ENCODE results near the gene SOX9. TPM values are rescaled to one million over a fixed set of nuclear protein-coding genes. Genes with fewer than 3 reads are reported as not detected.
"Not testable (repeated sequence)": the region's sequence is repeated elsewhere in the genome, so short reads cannot be mapped to it uniquely, and the experiment has no call there.

SOX9 gene
- total and polyA plus RNA-seq, 5 donors from 2014 or later, result not detected

DNA sequence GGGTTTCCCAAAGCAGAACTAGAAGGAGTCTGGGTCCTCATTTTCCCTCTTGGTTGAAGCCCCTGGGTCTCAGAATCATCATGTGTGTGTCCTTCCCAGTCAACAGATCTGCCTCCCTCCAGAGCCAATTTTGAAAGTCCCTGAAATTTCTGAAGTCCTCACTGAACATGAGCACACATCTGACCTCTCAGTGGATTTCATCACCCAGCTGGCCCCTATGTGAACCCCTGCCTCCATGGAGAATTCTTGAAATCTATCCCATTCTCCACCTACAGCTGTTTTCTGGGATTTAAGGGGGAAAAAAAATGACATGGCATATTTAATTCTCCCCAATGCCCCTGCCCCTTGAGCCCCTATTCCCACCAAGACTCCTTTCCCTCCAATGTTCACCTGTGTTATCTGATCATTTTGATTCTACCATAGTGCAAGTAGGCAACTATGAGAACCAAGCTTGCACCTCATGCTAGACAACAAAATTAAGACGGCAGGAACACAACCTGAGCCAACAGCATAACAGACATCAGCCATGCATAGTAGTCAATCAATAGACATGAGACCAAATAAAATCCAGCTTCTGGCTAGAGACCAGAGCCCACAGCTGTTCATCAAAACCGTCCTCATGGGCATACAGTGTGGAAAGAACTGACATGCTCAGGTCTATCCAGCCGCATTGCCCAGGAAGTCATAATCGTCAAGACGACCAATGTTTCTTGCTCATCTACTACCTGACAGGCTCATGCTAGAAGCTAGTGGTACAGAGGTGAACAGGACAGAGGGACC is 14.9 kb downstream of the SOX9 start:
- no peak overlapping the region for H3K4me3 Mint-ChIP-seq
- peaks cover 0 to 6% (median 0%) of the 10 kb centered on the region in 7 donors for H3K9me3 Mint-ChIP-seq
- Histone ChIP-seq H3K4me1 (ENCODE audit: control insufficient read depth, insufficient read depth, low read length, poor library complexity, severe bottlenecking) (no peaks in the 10 kb centered on the region), H3K27ac (ENCODE audit: insufficient read depth, low read length, poor library complexity, severe bottlenecking) (no peak overlapping the region), H3K4me3 (ENCODE audit: low read depth, low read length) (no peak overlapping the region), H3K36me3 (ENCODE audit: control insufficient read depth, insufficient read depth, low read length) (no peaks in the 10 kb centered on the region), H3K27me3 (ENCODE audit: control insufficient read depth, insufficient read depth, low read length) (no peaks in the 10 kb centered on the region), H3K9me3 (ENCODE audit: control insufficient read depth in 2 of 2, low read length in 2 of 2) (no peaks in the 10 kb centered on the region)
- DNase-seq (no peak), ATAC-seq (ENCODE audit: low read depth in 2 of 2) (no peak)
- no peaks in the 10 kb centered on the region for H3K36me3 Mint-ChIP-seq
- H3K27ac Mint-ChIP-seq, result no peak overlapping the region
- no peaks in the 10 kb centered on the region for H3K27me3 Mint-ChIP-seq
- H3K4me1 Mint-ChIP-seq, result no peaks in the 10 kb centered on the region

DNA sequence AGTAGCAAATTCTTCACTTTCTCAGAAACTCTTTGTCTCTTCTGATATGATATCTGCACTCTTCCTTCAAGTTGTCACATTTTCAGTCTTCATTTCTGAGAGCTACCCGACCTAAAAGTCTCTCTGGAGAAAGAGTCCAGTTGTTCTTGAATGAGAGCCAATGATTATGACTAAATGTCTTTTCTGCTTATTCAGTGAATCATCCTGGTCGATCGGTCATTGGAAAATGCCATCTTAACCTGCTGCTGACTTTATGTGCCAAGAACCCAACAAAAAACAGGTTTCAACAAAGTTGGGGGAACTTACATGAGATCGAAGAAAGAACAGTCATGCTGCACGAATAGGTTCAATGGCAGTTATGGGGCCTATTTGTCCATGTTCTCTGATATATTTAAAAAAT is 15.9 kb downstream of the SOX9 start:
- Histone ChIP-seq H3K4me1 (ENCODE audit: control insufficient read depth, insufficient read depth, low read length, poor library complexity, severe bottlenecking) (no peaks in the 10 kb centered on the region), H3K27ac (ENCODE audit: insufficient read depth, low read length, poor library complexity, severe bottlenecking) (no peak overlapping the region), H3K36me3 (ENCODE audit: control insufficient read depth, insufficient read depth, low read length) (no peaks in the 10 kb centered on the region), H3K9me3 (ENCODE audit: control insufficient read depth in 2 of 2, low read length in 2 of 2) (no peaks in the 10 kb centered on the region), H3K27me3 (ENCODE audit: control insufficient read depth, insufficient read depth, low read length) (no peaks in the 10 kb centered on the region), H3K4me3 (ENCODE audit: low read depth, low read length) (no peak overlapping the region)
- H3K27ac Mint-ChIP-seq, result no peak overlapping the region
- H3K9me3 Mint-ChIP-seq, result peaks cover 0 to 6% (median 0%) of the 10 kb centered on the region in 7 donors
- no peaks in the 10 kb centered on the region for H3K27me3 Mint-ChIP-seq
- ATAC-seq (ENCODE audit: low read depth in 2 of 2), result no peak
- H3K4me3 Mint-ChIP-seq, result no peak overlapping the region
- H3K36me3 Mint-ChIP-seq, result no peaks in the 10 kb centered on the region
- H3K4me1 Mint-ChIP-seq, result no peaks in the 10 kb centered on the region
- DNase-seq, result no peak

DNA sequence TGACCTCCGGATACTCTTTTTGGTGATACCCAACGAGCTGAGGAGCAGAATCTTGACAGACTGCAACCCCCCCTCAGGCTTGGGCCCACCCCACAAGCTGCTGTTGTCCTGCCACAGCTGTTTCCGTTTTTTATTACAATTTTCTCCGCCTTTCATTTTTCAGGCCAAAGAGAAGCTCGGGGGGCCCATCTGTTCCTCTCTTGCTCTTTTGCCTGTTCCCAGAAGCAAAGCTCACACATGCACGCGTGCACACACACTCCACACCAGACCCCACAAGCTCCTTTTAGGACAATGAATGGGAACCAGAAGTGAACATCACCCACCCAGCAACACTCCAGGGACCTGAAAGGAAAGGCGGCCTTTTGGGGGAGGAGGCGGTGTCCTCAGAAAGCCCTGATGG is 16.3 kb downstream of the SOX9 start:
- no peaks in the 10 kb centered on the region for H3K27me3 ChIP-seq (ENCODE audit: control insufficient read depth, insufficient read depth, low read length)
- H3K9me3 ChIP-seq (ENCODE audit: control insufficient read depth in 2 of 2, low read length in 2 of 2), result no peaks in the 10 kb centered on the region
- H3K4me3 ChIP-seq (ENCODE audit: low read depth, low read length), result no peak overlapping the region
- H3K4me3 Mint-ChIP-seq, result no peak overlapping the region
- no peaks in the 10 kb centered on the region for H3K4me1 ChIP-seq (ENCODE audit: control insufficient read depth, insufficient read depth, low read length, poor library complexity, severe bottlenecking)
- no peak overlapping the region for H3K27ac Mint-ChIP-seq
- peaks cover 0 to 6% (median 0%) of the 10 kb centered on the region in 7 donors for H3K9me3 Mint-ChIP-seq
- ATAC-seq (ENCODE audit: low read depth in 2 of 2) (no peak), DNase-seq (no peak)
- no peaks in the 10 kb centered on the region for H3K36me3 Mint-ChIP-seq
- H3K27me3 Mint-ChIP-seq, result no peaks in the 10 kb centered on the region
- H3K27ac ChIP-seq (ENCODE audit: insufficient read depth, low read length, poor library complexity, severe bottlenecking), result no peak overlapping the region
- no peaks in the 10 kb centered on the region for H3K36me3 ChIP-seq (ENCODE audit: control insufficient read depth, insufficient read depth, low read length)
- no peaks in the 10 kb centered on the region for H3K4me1 Mint-ChIP-seq

DNA sequence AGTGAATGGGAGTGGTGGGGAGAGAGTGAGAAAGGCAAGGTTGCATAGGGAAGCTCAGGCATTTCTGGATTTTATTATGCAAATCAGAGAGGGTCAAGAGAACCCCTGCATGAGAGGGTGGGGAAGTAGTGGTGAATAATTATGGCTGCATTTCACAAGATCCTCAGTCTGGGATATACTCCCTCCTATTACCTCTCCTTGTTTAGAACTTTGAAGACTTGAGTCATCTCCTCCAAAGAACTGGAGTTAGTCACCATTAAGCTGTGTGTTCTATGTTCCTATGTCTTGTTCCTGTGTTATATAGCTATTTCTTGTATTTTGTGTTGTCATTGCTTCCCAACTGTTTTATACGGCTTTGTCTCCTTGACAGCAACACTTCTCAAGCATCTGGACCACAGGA is 18.4 kb downstream of the SOX9 start:
- Histone ChIP-seq H3K4me3 (ENCODE audit: low read depth, low read length) (no peak overlapping the region), H3K4me1 (ENCODE audit: control insufficient read depth, insufficient read depth, low read length, poor library complexity, severe bottlenecking) (no peaks in the 10 kb centered on the region), H3K27me3 (ENCODE audit: control insufficient read depth, insufficient read depth, low read length) (no peaks in the 10 kb centered on the region), H3K9me3 (ENCODE audit: control insufficient read depth in 2 of 2, low read length in 2 of 2) (no peaks in the 10 kb centered on the region), H3K36me3 (ENCODE audit: control insufficient read depth, insufficient read depth, low read length) (no peaks in the 10 kb centered on the region), H3K27ac (ENCODE audit: insufficient read depth, low read length, poor library complexity, severe bottlenecking) (no peak overlapping the region)
- H3K9me3 Mint-ChIP-seq, result peaks cover 0 to 4% (median 0%) of the 10 kb centered on the region in 7 donors
- no peaks in the 10 kb centered on the region for H3K36me3 Mint-ChIP-seq
- no peaks in the 10 kb centered on the region for H3K27me3 Mint-ChIP-seq
- H3K4me1 Mint-ChIP-seq, result no peaks in the 10 kb centered on the region
- ATAC-seq (ENCODE audit: low read depth in 2 of 2) (no peak), DNase-seq (no peak)
- no peak overlapping the region for H3K27ac Mint-ChIP-seq
- H3K4me3 Mint-ChIP-seq, result no peak overlapping the region

DNA sequence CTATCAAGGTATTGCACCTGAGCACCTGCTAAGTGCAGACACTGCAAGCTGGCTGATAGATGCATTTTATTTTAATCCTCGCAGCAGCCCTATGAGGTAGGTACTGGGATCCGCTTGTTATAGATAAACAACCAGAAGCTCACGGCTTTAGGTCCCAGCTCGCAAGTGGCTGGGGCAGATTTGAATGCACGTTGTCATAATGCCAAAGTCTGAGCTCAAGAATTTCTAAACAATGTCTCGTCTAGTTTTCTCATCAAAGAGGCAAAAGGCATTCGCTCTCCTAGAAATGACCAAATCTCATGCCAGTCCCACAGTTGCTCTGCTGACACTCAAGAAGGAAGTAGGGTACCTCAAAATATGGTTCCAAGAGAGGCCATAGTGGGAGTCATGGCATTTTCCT is 20.5 kb downstream of the SOX9 start:
- DNase-seq (no peak), ATAC-seq (ENCODE audit: low read depth in 2 of 2) (no peak)
- peaks cover 0 to 4% (median 2%) of the 10 kb centered on the region in 7 donors for H3K9me3 Mint-ChIP-seq
- no peak overlapping the region for H3K4me3 Mint-ChIP-seq
- Histone ChIP-seq H3K9me3 (ENCODE audit: control insufficient read depth in 2 of 2, low read length in 2 of 2) (no peaks in the 10 kb centered on the region), H3K4me3 (ENCODE audit: low read depth, low read length) (no peak overlapping the region), H3K27ac (ENCODE audit: insufficient read depth, low read length, poor library complexity, severe bottlenecking) (no peak overlapping the region), H3K27me3 (ENCODE audit: control insufficient read depth, insufficient read depth, low read length) (no peaks in the 10 kb centered on the region), H3K36me3 (ENCODE audit: control insufficient read depth, insufficient read depth, low read length) (no peaks in the 10 kb centered on the region), H3K4me1 (ENCODE audit: control insufficient read depth, insufficient read depth, low read length, poor library complexity, severe bottlenecking) (no peaks in the 10 kb centered on the region)
- no peaks in the 10 kb centered on the region for H3K36me3 Mint-ChIP-seq
- no peaks in the 10 kb centered on the region for H3K27me3 Mint-ChIP-seq
- H3K27ac Mint-ChIP-seq, result no peak overlapping the region
- no peaks in the 10 kb centered on the region for H3K4me1 Mint-ChIP-seq

DNA sequence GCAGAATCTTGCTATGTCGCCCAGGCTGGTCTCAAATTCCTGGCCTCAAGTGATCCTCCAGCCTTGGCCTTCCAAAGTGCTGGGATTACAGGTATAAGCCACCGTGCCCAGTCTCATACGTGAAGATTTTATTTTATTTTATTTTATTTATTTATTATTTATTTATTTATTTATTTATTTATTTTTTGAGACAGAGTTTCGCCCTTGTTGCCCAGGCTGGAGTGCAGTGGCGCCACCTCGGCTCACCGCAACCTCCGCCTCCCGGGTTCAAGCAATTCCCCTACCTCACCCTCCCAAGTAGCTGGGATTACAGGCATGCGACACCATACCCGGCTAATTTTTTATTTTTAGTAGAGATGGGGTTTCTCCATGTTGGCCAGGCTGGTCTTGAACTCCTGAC is 21.3 kb downstream of the SOX9 start:
- ATAC-seq (ENCODE audit: low read depth in 2 of 2); H3K4me3 ChIP-seq (ENCODE audit: low read depth, low read length); H3K36me3 ChIP-seq (ENCODE audit: control insufficient read depth, insufficient read depth, low read length); H3K9me3 Mint-ChIP-seq; DNase-seq; H3K4me3 Mint-ChIP-seq; H3K36me3 Mint-ChIP-seq; H3K27ac Mint-ChIP-seq; H3K27me3 Mint-ChIP-seq; H3K4me1 ChIP-seq (ENCODE audit: control insufficient read depth, insufficient read depth, low read length, poor library complexity, severe bottlenecking); H3K27me3 ChIP-seq (ENCODE audit: control insufficient read depth, insufficient read depth, low read length); H3K9me3 ChIP-seq (ENCODE audit: control insufficient read depth in 2 of 2, low read length in 2 of 2); H3K4me1 Mint-ChIP-seq; H3K27ac ChIP-seq (ENCODE audit: insufficient read depth, low read length, poor library complexity, severe bottlenecking): not testable (repeated sequence)

DNA sequence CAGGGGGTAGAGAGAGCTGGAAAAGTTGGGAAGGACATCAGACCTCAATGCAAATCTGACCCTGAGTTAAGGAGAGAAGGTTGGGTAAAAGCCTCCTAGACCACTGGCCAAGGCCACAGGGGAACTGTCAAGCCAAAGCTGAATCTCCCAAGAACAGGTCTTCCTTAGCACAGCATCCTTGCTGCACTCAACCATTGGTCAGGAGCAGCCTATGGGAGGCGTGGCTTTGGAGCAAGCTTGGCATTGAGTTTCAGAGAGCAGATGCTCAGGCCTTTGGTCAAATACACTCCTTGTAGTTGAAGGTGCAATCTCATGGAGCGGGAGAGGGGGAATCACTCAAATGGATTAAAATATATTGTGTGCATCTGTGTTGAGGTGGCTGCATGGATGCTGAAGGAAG is 21.8 kb downstream of the SOX9 start:
- Histone ChIP-seq H3K4me3 (ENCODE audit: low read depth, low read length) (no peak overlapping the region), H3K9me3 (ENCODE audit: control insufficient read depth in 2 of 2, low read length in 2 of 2) (no peaks in the 10 kb centered on the region), H3K27me3 (ENCODE audit: control insufficient read depth, insufficient read depth, low read length) (no peaks in the 10 kb centered on the region), H3K27ac (ENCODE audit: insufficient read depth, low read length, poor library complexity, severe bottlenecking) (no peak overlapping the region), H3K36me3 (ENCODE audit: control insufficient read depth, insufficient read depth, low read length) (no peaks in the 10 kb centered on the region), H3K4me1 (ENCODE audit: control insufficient read depth, insufficient read depth, low read length, poor library complexity, severe bottlenecking) (no peaks in the 10 kb centered on the region)
- no peak overlapping the region for H3K4me3 Mint-ChIP-seq
- ATAC-seq (ENCODE audit: low read depth in 2 of 2), result no peak
- H3K27me3 Mint-ChIP-seq, result no peaks in the 10 kb centered on the region
- peaks cover 0 to 6% (median 2%) of the 10 kb centered on the region in 7 donors for H3K9me3 Mint-ChIP-seq
- H3K36me3 Mint-ChIP-seq, result no peaks in the 10 kb centered on the region
- no peaks in the 10 kb centered on the region for H3K4me1 Mint-ChIP-seq
- H3K27ac Mint-ChIP-seq, result no peak overlapping the region
- no peak for DNase-seq

DNA sequence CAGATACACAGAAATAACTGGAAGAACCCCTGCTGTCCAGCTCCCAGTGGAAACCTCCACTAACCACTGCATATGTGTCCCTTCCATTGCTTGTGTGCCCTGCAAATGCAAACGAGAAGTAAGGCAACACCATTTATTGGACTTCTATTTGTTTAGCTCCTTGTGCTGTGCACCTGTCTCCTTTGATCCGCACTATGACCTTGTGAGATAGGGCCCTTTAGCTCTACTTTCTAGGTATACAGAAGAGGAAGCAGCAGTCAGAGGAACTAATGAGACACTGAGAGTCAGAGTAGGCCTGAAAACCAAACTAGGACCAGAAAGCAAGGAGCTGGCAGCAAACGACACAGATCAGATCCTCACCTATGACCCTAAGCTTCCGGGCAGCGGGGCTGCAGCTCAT is 22.4 kb downstream of the SOX9 start:
- Histone ChIP-seq H3K4me1 (ENCODE audit: control insufficient read depth, insufficient read depth, low read length, poor library complexity, severe bottlenecking) (no peaks in the 10 kb centered on the region), H3K9me3 (ENCODE audit: control insufficient read depth in 2 of 2, low read length in 2 of 2) (no peaks in the 10 kb centered on the region), H3K36me3 (ENCODE audit: control insufficient read depth, insufficient read depth, low read length) (no peaks in the 10 kb centered on the region), H3K27me3 (ENCODE audit: control insufficient read depth, insufficient read depth, low read length) (no peaks in the 10 kb centered on the region), H3K4me3 (ENCODE audit: low read depth, low read length) (no peak overlapping the region), H3K27ac (ENCODE audit: insufficient read depth, low read length, poor library complexity, severe bottlenecking) (no peak overlapping the region)
- no peaks in the 10 kb centered on the region for H3K36me3 Mint-ChIP-seq
- peaks cover 0 to 8% (median 1%) of the 10 kb centered on the region in 7 donors for H3K9me3 Mint-ChIP-seq
- no peaks in the 10 kb centered on the region for H3K4me1 Mint-ChIP-seq
- DNase-seq, result no peak
- no peak for ATAC-seq (ENCODE audit: low read depth in 2 of 2)
- no peak overlapping the region for H3K4me3 Mint-ChIP-seq
- H3K27me3 Mint-ChIP-seq, result no peaks in the 10 kb centered on the region
- no peak overlapping the region for H3K27ac Mint-ChIP-seq

Data from CD4-positive, CD25-positive, alpha-beta regulatory T cell (primary cell).